HG03565 (cell line): ENCODE data around the gene BEND2.

ENCODE experiments used
- ATAC-seq: cut with Tn5 transposase; IDR thresholded peaks from one replicate; pipeline ENCODE4 v1.9.1; 2021; ENCODE audit warnings: mild to moderate bottlenecking, moderate library complexity; ENCODE audit not compliant: unreplicated experiment

BEND2 gene

DNA sequence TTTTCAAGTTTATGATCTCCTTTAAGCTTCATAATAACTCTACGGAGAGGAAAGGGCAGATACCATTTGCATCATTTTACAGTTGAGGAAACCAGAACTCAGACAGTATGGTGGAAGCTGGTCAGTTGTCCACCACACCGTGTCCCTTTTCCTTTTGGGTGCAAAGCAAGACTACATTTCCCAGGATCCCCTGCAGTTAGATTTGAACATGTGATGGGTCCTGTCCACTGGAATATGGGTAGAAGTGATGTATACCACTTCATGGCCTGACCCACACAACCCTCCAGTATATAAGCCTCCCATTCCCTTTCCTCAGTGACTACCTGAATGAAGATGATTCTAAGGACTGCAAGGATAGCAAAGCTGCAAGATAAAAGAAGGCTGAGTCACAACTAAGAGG, 74.7 kb downstream of the BEND2 start:
- ATAC-seq: no peak

- ATAC-seq: no peak
These were observed 83.9 kb downstream of the BEND2 start for GRCh38 chrX:18136816-18137215.

DNA sequence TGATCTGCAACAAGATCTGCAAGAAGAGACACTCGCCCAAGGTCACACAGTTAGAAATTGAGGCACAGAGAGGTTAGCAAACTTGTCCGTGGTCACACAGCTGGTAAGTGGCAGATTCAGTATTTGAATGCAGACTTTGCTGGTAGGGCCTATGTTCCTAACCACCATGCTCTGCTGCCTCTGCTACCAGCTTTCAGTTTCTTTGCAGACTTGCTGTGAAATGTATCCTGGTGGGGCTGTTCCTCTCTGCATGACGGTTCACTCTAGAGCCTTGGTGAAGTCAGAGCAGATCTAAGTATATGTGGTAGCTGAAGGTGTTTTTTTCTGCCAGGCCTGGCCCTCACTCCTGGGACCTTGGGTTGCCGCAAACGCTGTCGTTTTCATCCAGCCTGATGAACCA, 87.1 kb downstream of the BEND2 start:
- ATAC-seq: no peak

GRCh38 chrX:18129690-18130089, 91.0 kb downstream of the BEND2 start:
- ATAC-seq: no peak

GRCh38 chrX:18126971-18127370, 93.7 kb downstream of the BEND2 start:
- ATAC-seq: no peak

GRCh38 chrX:18119856-18120255, 100.8 kb downstream of the BEND2 start:
- no peak for ATAC-seq
